Endothelial cell of umbilical vein (primary cell): Measurements from ENCODE around the gene S100A16. TPM values are rescaled to one million over a fixed set of nuclear protein-coding genes. Genes with fewer than 3 reads are reported as not detected.
"Not testable (repeated sequence)": the region's sequence is repeated elsewhere in the genome, so short reads cannot be mapped to it uniquely, and the experiment has no call there.

Source experiments
- BruUV-seq: library from RNA; stranded (reverse); fragments of 400-500 nt; replicated peaks from 2 replicates; lab custom pipeline; 2021; lab: Mats Ljungman, UMichigan
- CTCF ChIA-PET: fragments of 300-600, 350-600 bp; sonication (Branson Sonifier 250); formaldehyde crosslinking; loops from one replicate; lab custom pipeline; 2021; ENCODE audit warnings: antibody characterized with exemption, inconsistent platforms; lab: Charles Lee
- POLR2A ChIA-PET: fragments of 300-600, 350-600 bp; sonication (Branson Sonifier 250); formaldehyde crosslinking; loops from one replicate; lab custom pipeline; 2021; ENCODE audit warnings: antibody characterized with exemption, inconsistent platforms; lab: Charles Lee
- DNase-seq: peaks from one replicate; pipeline ENCODE4 v3.0.0-alpha.2; 2011; ENCODE audit warnings: low read depth, low spot score
- FAIRE-seq: peaks from 2 replicates; lab custom pipeline; 2011; peaks lifted over from hg19 to GRCh38; lab: Jason Lieb, UNC
- H2AFZ ChIP-seq: 2 replicates; pipeline ENCODE4 v1.6.0; 2012; ENCODE audit warnings: low read depth, low read length, control low read depth, inconsistent platforms
- H3K27ac ChIP-seq: 2 replicates; pipeline ENCODE4 v1.5.1; 2011; ENCODE audit warnings: low read depth, mild to moderate bottlenecking, control low read depth, low read length, moderate library complexity; ENCODE audit not compliant: insufficient read depth
- H3K27me3 ChIP-seq, 2 experiments: 2 replicates each; pipeline versions ENCODE4 v1.6.0 to v1.6.1; 2011; ENCODE audit warnings: low read length in 2 of 2, mixed read lengths in 1 of 2; ENCODE audit not compliant: control insufficient read depth in 2 of 2, insufficient read depth in 2 of 2
- H3K36me3 ChIP-seq, 2 experiments: 2 replicates in 1 of 2; 3 replicates in 1 of 2; pipeline ENCODE4 v1.5.1; 2011; ENCODE audit warnings: low read length in 2 of 2, mild to moderate bottlenecking in 1 of 2, moderate library complexity in 1 of 2; ENCODE audit not compliant: control insufficient read depth in 2 of 2, insufficient read depth in 2 of 2; ENCODE audit errors: extremely low read depth in 1 of 2
- H3K4me1 ChIP-seq: 3 replicates; pipeline ENCODE4 v1.5.1; 2011; ENCODE audit warnings: mild to moderate bottlenecking, low read length; ENCODE audit not compliant: control insufficient read depth, insufficient read depth; ENCODE audit errors: extremely low read depth
- H3K4me2 ChIP-seq: 2 replicates; pipeline ENCODE4 v1.6.1; 2011; ENCODE audit warnings: low read length, control low read depth, mixed read lengths; ENCODE audit not compliant: insufficient read depth
- H3K4me3 ChIP-seq, 3 experiments: fragments of 200-600 bp in 1 of 3; sonication (generic), shearing (Covaris generic) in 1 of 3; replicated peaks in 1 of 3; 2 replicates each; pipeline ENCODE4 v1.5.1; 2011 to 2016; ENCODE audit warnings: control low read depth in 3 of 3, low read length in 3 of 3, mild to moderate bottlenecking in 2 of 3, inconsistent platforms in 1 of 3, low read depth in 1 of 3, moderate library complexity in 1 of 3; ENCODE audit not compliant: insufficient read depth in 1 of 3
- H3K79me2 ChIP-seq: 2 replicates; pipeline ENCODE4 v1.6.0; 2012; ENCODE audit warnings: low read length, inconsistent platforms; ENCODE audit not compliant: control insufficient read depth, insufficient read depth
- H3K9ac ChIP-seq: replicated peaks from 2 replicates; pipeline ENCODE3; 2011; ENCODE audit warnings: low read length, control low read depth; ENCODE audit not compliant: insufficient read depth; ENCODE audit errors: extremely low read depth
- H3K9me1 ChIP-seq: replicated peaks from 3 replicates; pipeline ENCODE4 v1.6.0; 2011; ENCODE audit warnings: mild to moderate bottlenecking, low read length; ENCODE audit not compliant: control insufficient read depth, insufficient read depth; ENCODE audit errors: extremely low read depth
- H3K9me3 ChIP-seq: replicated peaks from 2 replicates; pipeline ENCODE4 v1.5.1; 2012; ENCODE audit warnings: low read length, inconsistent platforms; ENCODE audit not compliant: control insufficient read depth, insufficient read depth
- H4K20me1 ChIP-seq: replicated peaks from 2 replicates; pipeline ENCODE3; 2011; ENCODE audit warnings: mild to moderate bottlenecking, low read length; ENCODE audit not compliant: control insufficient read depth, insufficient read depth; ENCODE audit errors: extremely low read depth
- EZH2 ChIP-seq: IDR thresholded peaks from 2 replicates; pipeline ENCODE4 v1.6.1; 2012; ENCODE audit warnings: borderline replicate concordance, low read depth, mild to moderate bottlenecking, moderate library complexity, low read length, inconsistent platforms; ENCODE audit not compliant: severe bottlenecking
- FOS ChIP-seq: IDR thresholded peaks from 2 replicates; pipeline ENCODE4 v1.6.1; 2011; ENCODE audit warnings: mild to moderate bottlenecking, low read length, moderate library complexity, borderline replicate concordance; ENCODE audit not compliant: insufficient read depth
- GATA2 ChIP-seq: IDR thresholded peaks from 2 replicates; pipeline ENCODE4 v1.7.0; 2011; ENCODE audit warnings: low read depth, mild to moderate bottlenecking, moderate library complexity, mixed read lengths, low read length; ENCODE audit not compliant: insufficient read length, insufficient read depth
- JUN ChIP-seq: IDR thresholded peaks from 2 replicates; pipeline ENCODE4 v1.6.1; 2011; ENCODE audit warnings: borderline replicate concordance, low read depth; ENCODE audit not compliant: insufficient read length, insufficient read depth
- MYC ChIP-seq: IDR thresholded peaks from one replicate; pipeline ENCODE4 v1.6.1; 2011; ENCODE audit warnings: mild to moderate bottlenecking, low read depth, low read length
- POLR2A ChIP-seq: IDR thresholded peaks from 2 replicates; pipeline ENCODE4 v1.6.1; 2012; ENCODE audit warnings: low read depth, mild to moderate bottlenecking, control low read depth, low read length
- POLR2AphosphoS5 ChIP-seq: IDR thresholded peaks from 2 replicates; pipeline ENCODE4 v1.6.1; 2012; ENCODE audit warnings: low read depth, mild to moderate bottlenecking, control low read depth, low read length, moderate library complexity; ENCODE audit not compliant: insufficient read depth
- dilution Hi-C: fragments of 300-500 bp; cut with MboI; formaldehyde crosslinking; loops from one replicate; pipeline ENCODE4 v1.15.0; 2019; ENCODE audit warnings: low sequenced_read_pairs; ENCODE audit not compliant: extremely low pct_ligation_motif_present
- intact Hi-C: fragments of 100-400 bp; cut with micrococcal nuclease; formaldehyde crosslinking; loops from one replicate; pipeline ENCODE4 v1.10.0; 2022
- polyA plus RNA-seq, 4 experiments: library from polyadenylated mRNA; depleted of rRNA in 3 of 4; stranded (reverse) in 3 of 4; unstranded in 1 of 4; fragments of >200 nt; gene quantifications; 2 replicates each; pipeline versions ENCODE4 v1.2.1 to v1.2.3, GENCODE V29; 2011 to 2012; ENCODE audit warnings: missing spikeins in 1 of 4
- total RNA-seq: library from RNA; stranded (reverse); gene quantifications from 2 replicates; pipeline ENCODE4 v1.2.3, GENCODE V29; 2021
- TF ChIP-seq, protein P1 (sequence below), 2 donors: IDR thresholded peaks; 1 replicate in 1 of 2; 2 replicates in 1 of 2; pipeline ENCODE4 v1.5.1; 2011; ENCODE audit warnings: low read length in 2 of 2, mild to moderate bottlenecking in 2 of 2, moderate library complexity in 2 of 2, control low read depth in 1 of 2, inconsistent platforms in 1 of 2, low read depth in 1 of 2; ENCODE audit not compliant: insufficient read depth in 1 of 2; ENCODE audit errors: extremely low read depth in 1 of 2
- TF ChIP-seq, protein P2 (sequence below): IDR thresholded peaks from 2 replicates; pipeline ENCODE4 v1.6.1; 2011; ENCODE audit not compliant: insufficient read depth, insufficient read length

Gene S100A16
- total and polyA plus RNA-seq, 2 donors (not counting 3 experiments of a cell fraction or from before 2014, with no cell fraction given): 701 to 1,770 TPM

DNA sequence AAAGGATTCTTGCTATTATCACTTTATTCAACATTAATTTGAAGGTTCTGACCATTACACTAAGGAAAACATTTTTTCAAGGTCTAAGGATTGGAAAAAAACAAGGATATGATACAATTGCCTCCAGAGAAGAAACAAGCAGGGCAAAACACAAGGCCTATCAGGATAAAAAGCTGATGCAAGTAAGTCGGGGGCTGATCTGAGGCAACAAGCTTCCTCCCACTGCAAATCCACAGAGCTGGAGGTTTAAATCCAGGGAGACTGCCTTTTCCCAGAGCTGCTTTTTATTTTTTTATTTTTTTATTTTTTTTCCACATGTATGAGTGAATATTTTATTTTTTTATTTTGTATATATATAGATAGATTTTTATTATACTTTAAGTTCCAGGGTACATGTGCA is 27.9 kb downstream of the S100A16 start:
- Histone ChIP-seq H3K9me3 (no peaks in the 10 kb centered on the region), H3K4me1 (peaks cover 5% of the 10 kb centered on the region), H3K79me2 (no peaks in the 10 kb centered on the region), H3K27me3 (no peaks in the 10 kb centered on the region), H3K4me3 (no peak overlapping the region), H4K20me1 (no peaks in the 10 kb centered on the region), H3K36me3 (no peaks in the 10 kb centered on the region), H3K9ac (no peak overlapping the region), H3K27ac (no peak overlapping the region), H2AFZ (no peak overlapping the region), H3K4me2 (no peak overlapping the region), H3K9me1 (no peaks in the 10 kb centered on the region)
- ChIA-PET POLR2A (no interaction called here), CTCF (interaction anchor here (0.8 to 4.6 kb wide), 4 partner anchors 12 to 74 kb away, joined by 3 to 24 read pairs (median 4); partner anchors contain the start of gene S100A13)
- no peak for TF ChIP-seq FOS
- BruUV-seq: no TSS peak
- dilution Hi-C loops: no loop called here
- FAIRE-seq: no peak
- intact Hi-C loops: no loop called here
- DNase-seq: no peak

DNA sequence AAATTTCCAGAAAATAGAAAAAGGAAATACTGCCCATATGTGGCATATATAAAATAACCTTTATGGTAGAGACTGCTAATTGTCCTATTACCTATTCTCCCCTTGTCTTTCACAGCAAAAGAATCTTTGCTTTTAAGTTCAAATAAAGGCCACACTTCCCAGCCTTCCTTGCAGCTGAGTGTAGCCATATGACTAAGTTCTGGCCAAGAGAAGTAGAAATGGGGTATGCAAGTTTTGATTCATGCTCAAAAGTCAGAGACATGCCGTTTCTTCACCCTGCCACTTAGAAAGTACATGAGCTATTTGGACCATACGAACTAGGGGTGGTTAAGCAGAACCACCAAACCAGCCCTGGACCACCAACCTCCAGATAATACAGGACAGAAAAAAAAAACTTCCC is 29.0 kb downstream of the S100A16 start:
- Histone ChIP-seq H3K9me1 (no peaks in the 10 kb centered on the region), H3K79me2 (no peaks in the 10 kb centered on the region), H3K4me2 (no peak overlapping the region), H4K20me1 (no peaks in the 10 kb centered on the region), H3K9me3 (no peaks in the 10 kb centered on the region), H3K27me3 (no peaks in the 10 kb centered on the region), H3K27ac (no peak overlapping the region), H3K4me3 (no peak overlapping the region), H2AFZ (no peak overlapping the region), H3K36me3 (no peaks in the 10 kb centered on the region), H3K4me1 (peaks cover 5% of the 10 kb centered on the region), H3K9ac (no peak overlapping the region)
- no peak for TF ChIP-seq FOS
- TF ChIP-seq POLR2AphosphoS5: no peak
- TF ChIP-seq, protein P1, sequence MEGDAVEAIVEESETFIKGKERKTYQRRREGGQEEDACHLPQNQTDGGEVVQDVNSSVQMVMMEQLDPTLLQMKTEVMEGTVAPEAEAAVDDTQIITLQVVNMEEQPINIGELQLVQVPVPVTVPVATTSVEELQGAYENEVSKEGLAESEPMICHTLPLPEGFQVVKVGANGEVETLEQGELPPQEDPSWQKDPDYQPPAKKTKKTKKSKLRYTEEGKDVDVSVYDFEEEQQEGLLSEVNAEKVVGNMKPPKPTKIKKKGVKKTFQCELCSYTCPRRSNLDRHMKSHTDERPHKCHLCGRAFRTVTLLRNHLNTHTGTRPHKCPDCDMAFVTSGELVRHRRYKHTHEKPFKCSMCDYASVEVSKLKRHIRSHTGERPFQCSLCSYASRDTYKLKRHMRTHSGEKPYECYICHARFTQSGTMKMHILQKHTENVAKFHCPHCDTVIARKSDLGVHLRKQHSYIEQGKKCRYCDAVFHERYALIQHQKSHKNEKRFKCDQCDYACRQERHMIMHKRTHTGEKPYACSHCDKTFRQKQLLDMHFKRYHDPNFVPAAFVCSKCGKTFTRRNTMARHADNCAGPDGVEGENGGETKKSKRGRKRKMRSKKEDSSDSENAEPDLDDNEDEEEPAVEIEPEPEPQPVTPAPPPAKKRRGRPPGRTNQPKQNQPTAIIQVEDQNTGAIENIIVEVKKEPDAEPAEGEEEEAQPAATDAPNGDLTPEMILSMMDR (IDR thresholded peaks at IDR 0.05; ENCODE audit: extremely low read depth in 1 of 2, insufficient read depth in 1 of 2, low read depth in 1 of 2, low read length in 2 of 2): no peak
- no peak for TF ChIP-seq MYC
- no peak for TF ChIP-seq POLR2A
- TF ChIP-seq JUN: no peak
- TF ChIP-seq, protein P2, sequence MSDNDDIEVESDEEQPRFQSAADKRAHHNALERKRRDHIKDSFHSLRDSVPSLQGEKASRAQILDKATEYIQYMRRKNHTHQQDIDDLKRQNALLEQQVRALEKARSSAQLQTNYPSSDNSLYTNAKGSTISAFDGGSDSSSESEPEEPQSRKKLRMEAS: no peak
- TF ChIP-seq GATA2: no peak
- no peak for TF ChIP-seq EZH2
- intact Hi-C loops (no loop called here), dilution Hi-C loops (no loop called here)
- DNase-seq: no peak
- BruUV-seq: no TSS peak
- FAIRE-seq: no peak
- CTCF ChIA-PET: interaction anchor here (4.6 kb wide), 1 partner anchor 11 kb away, joined by 24 read pairs; no protein-coding TSS in a partner anchor
- POLR2A ChIA-PET: no interaction called here

DNA sequence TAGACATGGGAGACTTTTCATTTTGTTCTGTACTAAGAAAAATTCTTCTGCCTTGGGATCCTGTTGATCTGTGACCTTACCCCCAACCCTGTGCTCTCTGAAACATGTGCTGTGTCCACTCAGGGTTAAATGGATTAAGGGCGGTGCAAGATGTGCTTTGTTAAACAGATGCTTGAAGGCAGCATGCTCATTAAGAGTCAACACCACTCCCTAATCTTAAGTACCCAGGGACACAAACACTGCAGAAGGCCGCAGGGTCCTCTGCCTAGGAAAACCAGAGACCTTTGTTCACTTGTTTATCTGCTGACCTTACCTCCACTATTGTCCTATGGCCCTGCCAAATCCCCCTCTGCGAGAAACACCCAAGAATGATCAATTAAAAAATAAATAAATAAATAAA is 29.4 kb downstream of the S100A16 start:
- DNase-seq, BruUV-seq, H3K4me1 ChIP-seq, H3K79me2 ChIP-seq, H4K20me1 ChIP-seq, H3K27me3 ChIP-seq, H3K9ac ChIP-seq, CTCF ChIA-PET, H3K27ac ChIP-seq, POLR2A ChIA-PET, H3K9me1 ChIP-seq, H3K4me3 ChIP-seq, intact Hi-C loops, FAIRE-seq, dilution Hi-C loops, H3K4me2 ChIP-seq, H3K9me3 ChIP-seq, H2AFZ ChIP-seq, H3K36me3 ChIP-seq: not testable (repeated sequence)
